NT2/D1 (cell line): ENCODE data around the gene CTAG1A.

ENCODE experiments used
- SUZ12 ChIP-seq: IDR thresholded peaks from 2 replicates; pipeline ENCODE4 v1.6.1; 2011; ENCODE audit not compliant: insufficient read length, insufficient read depth; ENCODE audit errors: extremely low read depth
- ZNF274 ChIP-seq: IDR thresholded peaks from 2 replicates; pipeline ENCODE4 v1.6.1; 2011; ENCODE audit warnings: mild to moderate bottlenecking, low read depth, low read length

DNA sequence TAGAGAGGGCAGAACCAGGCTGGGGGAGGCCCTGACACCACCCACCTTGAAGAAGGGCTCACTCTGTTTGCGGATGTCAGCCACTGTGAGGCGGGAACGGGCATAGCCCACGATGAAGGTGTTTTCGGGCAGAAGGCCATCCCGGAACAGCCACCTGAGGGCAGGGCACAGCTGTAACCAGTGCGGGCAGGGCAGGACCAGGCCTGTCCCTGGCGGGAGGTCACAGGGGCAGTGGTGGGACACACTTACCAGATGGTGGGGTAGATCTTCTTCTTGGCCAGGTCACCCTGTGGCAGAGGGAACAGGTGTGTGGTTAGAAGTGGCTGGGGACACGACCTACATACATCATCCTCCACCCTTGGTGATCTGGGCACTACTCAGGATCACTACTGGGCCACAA lies 49.0 kb upstream of the CTAG1A start:
- TF ChIP-seq ZNF274 (no peak), SUZ12 (no peak)
